IPS DF 19.7 (cell line): Measurements from ENCODE around the gene RUNX2.

Source experiments
- DNase-seq: peaks from one replicate; pipeline ENCODE4 v3.0.0-alpha.2; 2013; ENCODE audit warnings: low read depth, low spot score

Gene RUNX2

GRCh38 chr6:45587229-45588060, 259.3 kb downstream of the RUNX2 start:
- no peak for DNase-seq

GRCh38 chr6:45589367-45589766, 261.2 kb downstream of the RUNX2 start:
- DNase-seq = no peak

- DNase-seq = no peak
These were observed 262.1 kb downstream of the RUNX2 start for GRCh38 chr6:45590226-45590625.

- DNase-seq = no peak
These were observed 262.6 kb downstream of the RUNX2 start for GRCh38 chr6:45590696-45591184.

GRCh38 chr6:45591306-45591705, 263.2 kb downstream of the RUNX2 start:
- DNase-seq = no peak

- DNase-seq = no peak
These were observed 263.8 kb downstream of the RUNX2 start for GRCh38 chr6:45591890-45592289.

GRCh38 chr6:45592991-45593390, 264.9 kb downstream of the RUNX2 start:
- DNase-seq = no peak

- DNase-seq = no peak
These were observed 267.1 kb downstream of the RUNX2 start for GRCh38 chr6:45595010-45595851.

GRCh38 chr6:45597424-45597823, 269.3 kb downstream of the RUNX2 start:
- no peak for DNase-seq

GRCh38 chr6:45599053-45599452, 270.9 kb downstream of the RUNX2 start:
- no peak for DNase-seq

GRCh38 chr6:45605971-45606370, 277.8 kb downstream of the RUNX2 start:
- no peak for DNase-seq

- DNase-seq = no peak
These were observed 278.8 kb downstream of the RUNX2 start for GRCh38 chr6:45606831-45607400.

GRCh38 chr6:45607798-45608197, 279.7 kb downstream of the RUNX2 start:
- no peak for DNase-seq

- DNase-seq = peak; percentile 15
These were observed 280.3 kb downstream of the RUNX2 start for GRCh38 chr6:45608252-45608913.

GRCh38 chr6:45609141-45609638, 281.1 kb downstream of the RUNX2 start:
- no peak for DNase-seq

- no peak for DNase-seq
These were observed 282.2 kb downstream of the RUNX2 start for GRCh38 chr6:45610374-45610773.

GRCh38 chr6:45610832-45611231, 282.7 kb downstream of the RUNX2 start:
- no peak for DNase-seq

GRCh38 chr6:45611491-45611890, 283.4 kb downstream of the RUNX2 start:
- DNase-seq = no peak

GRCh38 chr6:45613656-45614055, 285.5 kb downstream of the RUNX2 start:
- DNase-seq = no peak

- DNase-seq = no peak
These were observed 286.6 kb downstream of the RUNX2 start for GRCh38 chr6:45614488-45615285.

- DNase-seq = no peak
These were observed 288.1 kb downstream of the RUNX2 start for GRCh38 chr6:45616209-45616608.
